HCT116 (cell line): ENCODE measurements around the gene SGK2.

Experiments
- CTCF ChIP-seq, 3 experiments: fragments of 200-600 bp in 1 of 3; sonication (generic) in 1 of 3; IDR thresholded peaks in 2 of 3; conservative IDR thresholded peaks in 1 of 3; 2 replicates each; pipeline ENCODE4 v1.5.1; 2012 to 2017; ENCODE audit warnings: low read depth in 2 of 3, low read length in 2 of 3, antibody characterized with exemption in 1 of 3, borderline replicate concordance in 1 of 3, control low read depth in 1 of 3, mild to moderate bottlenecking in 1 of 3, mixed read lengths in 1 of 3, mixed run types in 1 of 3, moderate library complexity in 1 of 3; ENCODE audit not compliant: insufficient read depth in 1 of 3
- MAX ChIP-seq: IDR thresholded peaks from 2 replicates; pipeline ENCODE4 v1.6.1; 2012
- POLR2A ChIP-seq: IDR thresholded peaks from 2 replicates; pipeline ENCODE4 v1.7.0; 2011; ENCODE audit warnings: borderline replicate concordance; ENCODE audit not compliant: insufficient read depth, insufficient read length; ENCODE audit errors: extremely low read depth
- POLR2AphosphoS5 ChIP-seq: IDR thresholded peaks from 2 replicates; pipeline ENCODE4 v1.6.1; 2011; ENCODE audit warnings: mild to moderate bottlenecking, low read depth, low read length, moderate library complexity
- SP1 ChIP-seq: IDR thresholded peaks from 2 replicates; pipeline ENCODE4 v1.6.1; 2012; ENCODE audit warnings: low read depth
- YY1 ChIP-seq: IDR thresholded peaks from 2 replicates; pipeline ENCODE4 v1.6.1; 2011; ENCODE audit warnings: low read length, low read depth, moderate library complexity, mild to moderate bottlenecking; ENCODE audit not compliant: insufficient replicate concordance; ENCODE audit errors: extremely low read depth

- TF ChIP-seq MAX (no peak), CTCF (IDR thresholded peaks at IDR 0.05 in 2 of 3, conservative IDR thresholded peaks at IDR 0.05 in 1 of 3; ENCODE audit: borderline replicate concordance in 1 of 3, insufficient read depth in 1 of 3, low read depth in 2 of 3, low read length in 2 of 3) (no peak), POLR2AphosphoS5 (no peak), POLR2A (no peak), SP1 (no peak), YY1 (no peak)
Observed at GRCh38 chr20:43549416-43550065, 9.3 kb upstream of the SGK2 start.
